Astrocyte (in vitro differentiated cells and primary cell): ENCODE results near the gene ABHD17C. TPM values are rescaled to one million over a fixed set of nuclear protein-coding genes. Genes with fewer than 3 reads are reported as not detected.

ENCODE experiments used
- DNase-seq: peaks from one replicate; pipeline ENCODE4 v3.0.0-alpha.2; 2010; ENCODE audit warnings: low read depth
- FAIRE-seq: peaks from 2 replicates; lab custom pipeline; 2011; peaks lifted over from hg19 to GRCh38; lab: Jason Lieb, UNC
- H2AFZ ChIP-seq: 2 replicates; pipeline ENCODE4 v1.6.0; 2012; ENCODE audit warnings: low read depth, low read length, inconsistent platforms
- H3K27ac ChIP-seq: 2 replicates; pipeline ENCODE4 v1.5.1; 2011; ENCODE audit warnings: low read depth, low read length, inconsistent platforms
- H3K27me3 ChIP-seq: 2 replicates; pipeline ENCODE4 v1.6.0; 2011; ENCODE audit warnings: low read length, inconsistent platforms; ENCODE audit not compliant: insufficient read depth
- H3K36me3 ChIP-seq: 2 replicates; pipeline ENCODE4 v1.5.1; 2011; ENCODE audit warnings: low read length, inconsistent platforms; ENCODE audit not compliant: insufficient read depth
- H3K4me1 ChIP-seq: 2 replicates; pipeline ENCODE4 v1.5.1; 2011; ENCODE audit warnings: low read length, inconsistent platforms; ENCODE audit not compliant: insufficient read depth
- H3K4me2 ChIP-seq: 2 replicates; pipeline ENCODE4 v1.6.0; 2012; ENCODE audit warnings: low read length, inconsistent platforms
- H3K4me3 ChIP-seq: 2 replicates; pipeline ENCODE4 v1.5.1; 2011; ENCODE audit warnings: low read depth, mild to moderate bottlenecking, low read length, inconsistent platforms; ENCODE audit not compliant: insufficient read depth
- H3K79me2 ChIP-seq: 2 replicates; pipeline ENCODE4 v1.6.0; 2012; ENCODE audit warnings: mild to moderate bottlenecking, low read length, inconsistent platforms; ENCODE audit not compliant: insufficient read depth
- H3K9ac ChIP-seq: 2 replicates; pipeline ENCODE4 v1.6.0; 2012; ENCODE audit warnings: mild to moderate bottlenecking, low read length, inconsistent platforms
- H3K9me3 ChIP-seq: 2 replicates; pipeline ENCODE4 v1.5.1; 2012; ENCODE audit warnings: low read depth, mild to moderate bottlenecking, low read length, inconsistent platforms; ENCODE audit not compliant: insufficient read depth
- H4K20me1 ChIP-seq: 2 replicates; pipeline ENCODE4 v1.6.0; 2012; ENCODE audit warnings: low read length, inconsistent platforms; ENCODE audit not compliant: insufficient read depth
- H3K27ac Mint-ChIP-seq: one replicate; pipeline ENCODE4 v1.8.0; 2021; ENCODE audit warnings: mild to moderate bottlenecking, mixed read lengths; ENCODE audit not compliant: unreplicated experiment
- H3K27me3 Mint-ChIP-seq: one replicate; pipeline ENCODE4 v1.8.0; 2021; ENCODE audit warnings: low read depth, mixed read lengths; ENCODE audit not compliant: unreplicated experiment
- H3K36me3 Mint-ChIP-seq: one replicate; pipeline ENCODE4 v1.8.0; 2021; ENCODE audit warnings: low read depth, mixed read lengths; ENCODE audit not compliant: unreplicated experiment
- H3K4me1 Mint-ChIP-seq: one replicate; pipeline ENCODE4 v1.8.0; 2021; ENCODE audit warnings: low read depth, mixed read lengths; ENCODE audit not compliant: unreplicated experiment
- H3K4me3 Mint-ChIP-seq: one replicate; pipeline ENCODE4 v1.8.0; 2021; ENCODE audit warnings: mild to moderate bottlenecking, moderate library complexity, mixed read lengths; ENCODE audit not compliant: unreplicated experiment
- H3K9me3 Mint-ChIP-seq: one replicate; pipeline ENCODE4 v1.8.0; 2021; ENCODE audit warnings: mild to moderate bottlenecking, mixed read lengths; ENCODE audit not compliant: unreplicated experiment
- CTCF ChIP-seq: IDR thresholded peaks from 2 replicates; pipeline ENCODE4 v1.5.1; 2011; ENCODE audit warnings: low read depth, mild to moderate bottlenecking, inconsistent platforms, low read length, moderate library complexity; ENCODE audit not compliant: insufficient read depth
- EZH2 ChIP-seq: IDR thresholded peaks from 2 replicates; pipeline ENCODE4 v1.6.1; 2012; ENCODE audit warnings: mild to moderate bottlenecking, low read length, inconsistent platforms; ENCODE audit not compliant: insufficient read depth
- total RNA-seq: library from RNA; stranded (reverse); gene quantifications from 2 replicates; pipeline ENCODE4 v1.2.1, GENCODE V29; 2021

Gene ABHD17C
- total RNA-seq, 1 donor from 2014 or later = 10.2 TPM

GRCh38 chr15:80780416-80781221 is 85.5 kb downstream of the ABHD17C start:
- Histone ChIP-seq H3K4me3 (peak overlapping the region; percentile 54), H4K20me1 (peaks cover 56% of the 10 kb centered on the region), H3K27me3 (peaks cover 7% of the 10 kb centered on the region), H3K4me2 (peak overlapping the region; percentile 93), H3K27ac (no peak overlapping the region), H3K36me3 (no peaks in the 10 kb centered on the region), H2AFZ (peak overlapping the region; percentile 65), H3K9ac (no peak overlapping the region), H3K4me1 (peaks cover 31% of the 10 kb centered on the region), H3K79me2 (no peaks in the 10 kb centered on the region), H3K9me3 (no peaks in the 10 kb centered on the region)
- Mint-ChIP-seq H3K4me3 (peak overlapping the region; percentile 84), H3K9me3 (no peaks in the 10 kb centered on the region), H3K27me3 (peaks cover 51% of the 10 kb centered on the region), H3K27ac (no peak overlapping the region), H3K36me3 (no peaks in the 10 kb centered on the region), H3K4me1 (peaks cover 9% of the 10 kb centered on the region)
- DNase-seq (peak; percentile 61), FAIRE-seq (no peak)
- TF ChIP-seq EZH2 (no peak), CTCF (no peak)

GRCh38 chr15:80783260-80783659 is 88.2 kb downstream of the ABHD17C start:
- Histone ChIP-seq H3K27ac (no peak overlapping the region), H3K4me1 (peaks cover 14% of the 10 kb centered on the region), H3K9ac (no peak overlapping the region), H3K36me3 (peaks cover 3% of the 10 kb centered on the region), H3K4me3 (no peak overlapping the region), H3K27me3 (peaks cover 7% of the 10 kb centered on the region), H2AFZ (no peak overlapping the region), H4K20me1 (peaks cover 70% of the 10 kb centered on the region), H3K4me2 (no peak overlapping the region), H3K79me2 (no peaks in the 10 kb centered on the region), H3K9me3 (no peaks in the 10 kb centered on the region)
- Mint-ChIP-seq H3K36me3 (no peaks in the 10 kb centered on the region), H3K4me3 (no peak overlapping the region), H3K4me1 (peaks cover 9% of the 10 kb centered on the region), H3K27me3 (peaks cover 48% of the 10 kb centered on the region), H3K27ac (no peak overlapping the region), H3K9me3 (no peaks in the 10 kb centered on the region)
- no peak for FAIRE-seq
- no peak for DNase-seq
- TF ChIP-seq EZH2 = no peak
- no peak for TF ChIP-seq CTCF

- peaks cover 2% of the 10 kb centered on the region for H3K4me1 ChIP-seq
- H3K9me3 Mint-ChIP-seq = no peaks in the 10 kb centered on the region
- no peak overlapping the region for H2AFZ ChIP-seq
- H3K4me1 Mint-ChIP-seq = peaks cover 8% of the 10 kb centered on the region
- H3K9ac ChIP-seq = no peak overlapping the region
- no peaks in the 10 kb centered on the region for H3K36me3 Mint-ChIP-seq
- no peak overlapping the region for H3K27ac Mint-ChIP-seq
- peaks cover 3% of the 10 kb centered on the region for H3K36me3 ChIP-seq
- peaks cover 43% of the 10 kb centered on the region for H3K27me3 Mint-ChIP-seq
- no peak overlapping the region for H3K4me3 ChIP-seq
- H3K27me3 ChIP-seq = peaks cover 3% of the 10 kb centered on the region
- no peak overlapping the region for H3K4me2 ChIP-seq
- H3K9me3 ChIP-seq = no peaks in the 10 kb centered on the region
- no peak overlapping the region for H3K27ac ChIP-seq
- no peak for FAIRE-seq
- no peaks in the 10 kb centered on the region for H3K79me2 ChIP-seq
- DNase-seq = no peak
- TF ChIP-seq CTCF = no peak
- no peak for TF ChIP-seq EZH2
- no peak overlapping the region for H3K4me3 Mint-ChIP-seq
- peaks cover 64% of the 10 kb centered on the region for H4K20me1 ChIP-seq
Measured at GRCh38 chr15:80785335-80785734, 90.2 kb downstream of the ABHD17C start.
